HG03521 (cell line): Measurements from ENCODE around the gene PRR12.

Experiments
- ATAC-seq: cut with Tn5 transposase; IDR thresholded peaks from one replicate; pipeline ENCODE4 v1.9.1; 2021; ENCODE audit warnings: mild to moderate bottlenecking, moderate library complexity; ENCODE audit not compliant: unreplicated experiment

The PRR12 gene

GRCh38 chr19:49642492-49643035, 51.6 kb downstream of the PRR12 start:
- no peak for ATAC-seq

DNA sequence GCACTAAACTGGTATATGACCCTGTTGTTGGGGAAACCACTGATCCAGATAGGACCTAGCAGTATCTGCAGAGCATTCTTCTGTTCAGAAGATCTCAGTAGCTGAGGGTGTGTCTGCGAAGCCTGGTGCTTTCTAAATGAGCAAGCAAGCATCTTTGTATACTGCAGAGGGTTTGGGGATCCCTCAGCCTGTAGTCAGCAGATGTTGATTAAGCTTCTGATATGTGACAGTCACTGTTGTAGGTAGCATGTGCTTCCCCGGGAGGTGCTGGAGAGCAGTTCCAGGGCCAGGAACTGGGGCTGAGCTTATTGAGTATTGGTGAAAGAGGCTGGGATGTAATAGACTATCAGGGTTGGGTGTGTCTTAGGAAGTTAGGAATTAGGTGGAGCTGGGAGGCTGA, 52.5 kb downstream of the PRR12 start:
- ATAC-seq = no peak

DNA sequence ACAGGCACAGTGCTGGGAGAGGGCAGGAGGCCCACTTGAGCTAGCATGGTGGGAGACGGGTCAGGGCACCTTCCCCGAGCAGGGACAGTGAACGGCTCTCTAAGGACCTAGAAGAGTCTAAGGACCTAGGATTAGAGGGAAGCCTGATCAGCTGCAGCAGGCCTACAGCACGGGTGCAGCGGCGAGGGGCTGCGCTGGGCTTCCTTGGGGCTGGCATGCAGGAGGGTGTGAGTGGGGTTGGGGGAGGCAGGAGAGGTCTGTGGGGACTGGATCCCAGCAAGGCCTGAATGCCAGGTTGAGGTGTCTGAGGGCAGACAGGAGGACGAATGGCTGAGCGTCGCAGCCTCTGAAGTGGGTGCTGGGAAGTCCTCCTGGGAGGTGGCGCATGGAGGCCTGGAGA, 54.6 kb downstream of the PRR12 start:
- no peak for ATAC-seq

GRCh38 chr19:49645995-49646394, 55.0 kb downstream of the PRR12 start:
- no peak for ATAC-seq

GRCh38 chr19:49646586-49646985, 55.6 kb downstream of the PRR12 start:
- ATAC-seq = no peak

DNA sequence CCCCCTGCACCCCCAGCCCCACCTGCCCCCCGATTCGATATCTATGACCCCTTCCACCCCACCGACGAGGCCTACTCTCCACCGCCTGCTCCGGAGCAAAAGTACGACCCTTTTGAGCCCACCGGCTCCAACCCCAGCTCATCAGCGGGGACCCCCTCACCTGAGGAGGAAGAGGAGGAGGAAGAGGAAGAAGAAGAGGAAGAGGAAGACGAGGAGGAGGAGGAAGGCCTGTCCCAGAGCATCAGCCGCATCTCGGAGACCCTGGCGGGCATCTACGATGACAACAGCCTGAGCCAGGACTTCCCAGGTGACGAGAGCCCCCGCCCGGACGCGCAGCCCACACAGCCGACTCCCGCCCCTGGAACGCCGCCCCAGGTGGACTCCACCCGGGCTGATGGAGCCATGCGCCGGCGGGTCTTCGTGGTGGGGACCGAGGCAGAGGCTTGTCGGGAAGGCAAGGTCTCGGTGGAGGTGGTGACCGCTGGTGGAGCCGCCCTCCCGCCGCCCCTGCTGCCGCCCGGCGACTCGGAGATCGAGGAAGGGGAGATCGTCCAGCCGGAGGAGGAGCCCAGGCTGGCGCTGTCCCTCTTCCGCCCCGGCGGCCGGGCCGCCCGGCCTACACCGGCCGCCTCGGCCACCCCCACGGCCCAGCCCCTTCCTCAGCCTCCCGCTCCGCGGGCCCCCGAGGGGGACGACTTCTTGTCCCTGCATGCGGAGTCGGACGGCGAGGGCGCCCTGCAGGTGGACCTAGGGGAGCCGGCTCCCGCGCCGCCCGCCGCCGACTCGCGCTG, 60.2 kb downstream of the PRR12 start:
- no peak for ATAC-seq

GRCh38 chr19:49651820-49652550, 61.0 kb downstream of the PRR12 start:
- ATAC-seq = no peak

- ATAC-seq = no peak
These were observed 61.8 kb downstream of the PRR12 start for GRCh38 chr19:49652551-49653465.

GRCh38 chr19:49653466-49653806, 62.5 kb downstream of the PRR12 start:
- no peak for ATAC-seq

- no peak for ATAC-seq
These were observed 63.6 kb downstream of the PRR12 start for GRCh38 chr19:49654581-49654980.

GRCh38 chr19:49655570-49656455, 64.8 kb downstream of the PRR12 start:
- ATAC-seq = no peak

DNA sequence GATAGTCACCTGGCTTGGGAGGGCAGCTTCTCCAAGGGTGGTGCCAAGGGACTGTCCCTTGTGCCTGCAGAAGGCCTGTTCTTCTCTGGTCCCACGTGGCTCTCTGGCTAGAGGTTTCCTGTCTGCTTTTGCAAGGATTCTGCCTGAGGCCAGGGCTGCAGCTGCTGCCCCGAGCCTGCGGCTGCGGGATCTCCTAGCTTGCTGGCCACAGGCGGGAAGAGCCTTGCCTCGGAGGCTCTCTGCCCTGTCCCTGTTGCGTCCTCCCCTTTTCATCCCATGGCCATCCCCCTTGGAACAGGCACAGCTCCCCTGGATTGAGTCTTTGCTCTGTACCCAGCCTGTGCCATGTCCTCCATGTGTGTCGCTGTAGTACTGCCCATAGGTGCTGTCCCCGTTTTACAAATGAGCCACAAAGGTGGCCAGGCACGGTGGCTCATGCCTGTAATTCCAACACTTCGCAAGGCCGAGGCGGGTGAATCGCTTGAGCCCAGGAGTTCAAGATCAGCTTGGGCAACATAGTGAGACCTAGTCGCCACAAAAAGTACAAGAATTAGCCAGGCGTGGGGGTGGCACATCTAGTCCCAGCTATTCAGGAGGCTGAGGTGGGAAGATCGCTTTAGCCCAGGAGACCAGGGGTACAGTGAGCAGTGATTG, 65.6 kb downstream of the PRR12 start:
- no peak for ATAC-seq

DNA sequence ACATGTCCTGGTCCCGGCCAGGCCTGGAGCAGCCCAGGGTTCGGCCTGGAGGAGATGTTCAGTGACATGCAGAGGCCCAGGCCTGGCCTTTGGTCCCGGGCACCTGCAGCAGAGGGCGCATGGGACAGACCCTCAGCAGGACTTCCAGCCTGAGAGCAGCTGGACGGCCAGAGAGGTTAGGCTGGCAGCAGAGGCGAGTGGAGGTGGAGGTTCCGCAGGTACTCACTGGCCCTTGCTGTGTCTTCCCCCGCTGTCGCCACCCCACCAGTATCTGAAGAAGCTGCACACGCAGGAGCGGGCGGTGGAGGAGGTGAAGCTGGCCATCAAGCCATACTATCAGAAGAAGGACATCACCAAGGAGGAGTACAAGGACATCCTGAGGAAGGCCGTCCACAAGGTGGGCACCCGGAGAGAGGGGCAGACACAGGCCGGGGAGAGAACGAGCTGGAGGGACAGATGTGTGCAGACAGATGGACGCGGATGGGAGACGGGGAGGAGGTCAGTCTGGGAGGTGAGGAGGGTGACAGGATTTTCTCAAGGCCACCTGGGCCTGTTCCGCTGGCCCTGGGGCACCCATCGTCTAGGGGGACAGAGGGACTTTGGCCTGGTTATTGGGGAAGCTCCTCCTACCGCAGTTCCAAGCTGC, 66.6 kb downstream of the PRR12 start:
- no peak for ATAC-seq

- ATAC-seq = no peak
These were observed 67.1 kb downstream of the PRR12 start for GRCh38 chr19:49658139-49658517.

DNA sequence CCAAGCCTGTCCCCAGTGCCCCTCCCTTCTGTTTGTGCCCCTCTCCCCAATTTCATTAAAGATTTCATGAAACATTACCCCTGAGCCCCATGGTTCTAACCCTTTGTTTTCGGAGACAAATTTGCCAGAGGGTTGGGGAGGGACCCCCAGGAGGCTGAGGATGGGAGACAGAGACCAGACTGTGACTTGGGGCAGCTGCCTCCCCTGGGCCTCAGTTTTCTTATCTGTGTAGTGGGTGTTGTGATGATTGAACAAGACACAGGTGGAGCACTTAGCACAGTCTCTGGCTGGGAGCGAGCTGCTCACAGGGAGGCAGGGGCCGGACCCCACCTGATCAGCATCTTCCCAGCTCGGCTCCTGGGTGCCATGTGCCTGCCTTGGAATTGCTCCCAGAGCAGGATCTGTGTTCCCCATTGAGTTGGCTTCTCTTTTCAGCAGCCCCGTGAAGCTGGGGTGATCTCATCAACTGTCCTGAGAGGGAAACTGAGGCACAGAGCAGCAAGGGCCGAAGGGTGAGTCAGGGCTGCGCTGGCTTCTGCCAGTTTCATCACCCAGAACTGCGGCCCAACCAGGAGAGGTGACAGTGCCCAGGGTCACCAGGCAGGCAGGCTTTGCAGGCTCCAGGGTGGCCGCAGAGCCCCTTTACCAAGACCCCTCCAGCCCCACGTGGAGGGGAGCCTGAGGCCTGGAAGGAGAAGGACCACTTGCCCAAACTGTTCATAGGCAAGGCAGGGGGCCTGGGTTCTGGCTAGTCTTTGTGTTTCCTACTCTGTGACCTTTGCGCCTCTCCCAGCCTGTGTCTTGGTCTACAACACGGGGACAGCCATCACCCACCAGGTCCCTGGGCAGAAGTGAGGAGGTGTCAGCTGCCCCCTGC, 67.8 kb downstream of the PRR12 start:
- ATAC-seq = no peak

DNA sequence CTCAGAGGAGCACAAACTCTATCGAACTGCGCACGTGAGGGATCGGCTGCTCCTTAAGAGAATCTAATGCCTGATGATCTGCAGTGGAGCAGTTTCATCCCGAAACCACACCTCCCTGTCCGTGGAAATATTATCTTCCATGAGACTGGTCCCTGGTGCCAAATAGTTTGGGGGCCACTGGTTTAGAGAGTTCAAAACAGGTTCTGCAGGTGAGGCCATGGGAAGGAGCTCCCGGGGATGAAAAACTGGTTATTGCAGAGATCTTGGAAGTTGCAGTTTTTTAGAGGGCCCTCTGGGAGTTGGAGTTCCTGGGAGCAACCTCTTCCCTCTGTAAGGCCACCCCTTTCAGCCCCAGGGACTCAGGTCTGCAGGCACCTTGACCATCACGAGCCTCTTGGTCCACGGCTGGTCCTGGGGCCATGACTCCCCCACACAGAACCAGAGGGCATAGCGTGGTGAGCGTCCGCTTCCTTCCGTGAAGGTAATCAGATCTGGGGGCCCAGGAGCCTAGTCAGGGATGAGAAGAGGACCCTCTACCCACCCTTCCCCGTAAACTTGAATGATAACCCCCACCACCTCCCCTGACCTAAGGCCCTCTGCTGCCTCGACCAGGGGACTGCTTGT, 69.5 kb downstream of the PRR12 start:
- ATAC-seq = no peak

GRCh38 chr19:49662011-49662410, 71.0 kb downstream of the PRR12 start:
- ATAC-seq = no peak

- ATAC-seq = no peak
These were observed 72.2 kb downstream of the PRR12 start for GRCh38 chr19:49663224-49663623.
